Spleen (tissue), 7 donors: ENCODE results near the gene SDC1.

ENCODE experiments used
- POLR2A ChIP-seq, 3 donors: fragments of 450-650 bp; IDR thresholded peaks; one replicate each; pipeline ENCODE4 v1.5.1; 2017; ENCODE audit warnings: antibody characterized with exemption in 3 of 3, mild to moderate bottlenecking in 1 of 3
- POLR2AphosphoS5 ChIP-seq, 3 donors: sonication (generic); formaldehyde crosslinking; IDR thresholded peaks; one replicate each; pipeline ENCODE4 v1.5.1; 2017; ENCODE audit warnings: antibody characterized with exemption in 3 of 3
- TF ChIP-seq, protein P1 (sequence below), 11 experiments: fragments of 200-600 bp in 7 of 11; fragments of 450-650 bp in 4 of 11; sonication (generic) in 4 of 11; IDR thresholded peaks in 8 of 11; conservative IDR thresholded peaks in 3 of 11; 1 replicate in 7 of 11; 2 replicates in 4 of 11; pipeline versions ENCODE4 v1.4.0 to v1.8.0; 2016 to 2021; ENCODE audit warnings: antibody characterized with exemption in 11 of 11, inconsistent platforms in 4 of 11, mild to moderate bottlenecking in 1 of 11
- donor health status: DM: no; HTN: no; CAD: no; lungs with moderate emphysema.
- donor health status: DM: no; HTN: no; CAD: no.
- donor health status: DM: no; HTN: no; CAD: no.

DNA sequence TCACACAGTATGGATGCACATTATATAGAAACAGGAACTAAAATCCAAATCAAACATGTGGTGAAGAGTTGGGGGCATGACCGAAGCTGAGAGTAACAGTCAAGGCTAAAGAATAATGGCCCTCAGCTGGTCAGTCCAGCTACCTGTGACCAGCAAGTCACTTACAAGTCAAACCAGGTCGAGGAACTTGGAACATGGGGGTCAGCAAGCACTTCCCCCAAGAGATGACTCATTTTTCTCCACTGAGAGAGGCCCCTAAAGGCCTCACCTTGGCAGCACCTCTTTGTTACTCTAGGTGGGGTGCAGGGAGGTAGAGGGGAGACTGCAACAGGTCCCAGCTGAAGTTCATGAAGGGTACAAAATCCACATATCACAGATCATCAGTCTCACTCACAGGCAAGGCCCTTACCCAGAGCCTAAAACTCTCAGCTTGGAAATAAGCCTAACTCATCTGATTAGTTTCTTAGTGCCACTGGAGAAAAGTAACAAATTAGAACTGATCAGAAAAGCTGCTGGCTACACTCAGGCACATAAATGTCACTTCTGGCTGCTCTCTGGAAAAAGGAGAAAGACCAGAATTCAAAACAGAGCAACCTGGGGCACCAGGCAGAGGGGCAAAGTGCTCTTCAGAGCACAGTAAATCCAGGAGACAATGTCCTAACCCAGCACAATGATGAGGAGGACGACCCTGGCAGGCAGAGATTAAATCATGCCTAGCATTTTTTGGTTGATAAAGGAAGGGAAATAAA is 4.0 kb downstream of the SDC1 start:
- TF ChIP-seq, protein P1, sequence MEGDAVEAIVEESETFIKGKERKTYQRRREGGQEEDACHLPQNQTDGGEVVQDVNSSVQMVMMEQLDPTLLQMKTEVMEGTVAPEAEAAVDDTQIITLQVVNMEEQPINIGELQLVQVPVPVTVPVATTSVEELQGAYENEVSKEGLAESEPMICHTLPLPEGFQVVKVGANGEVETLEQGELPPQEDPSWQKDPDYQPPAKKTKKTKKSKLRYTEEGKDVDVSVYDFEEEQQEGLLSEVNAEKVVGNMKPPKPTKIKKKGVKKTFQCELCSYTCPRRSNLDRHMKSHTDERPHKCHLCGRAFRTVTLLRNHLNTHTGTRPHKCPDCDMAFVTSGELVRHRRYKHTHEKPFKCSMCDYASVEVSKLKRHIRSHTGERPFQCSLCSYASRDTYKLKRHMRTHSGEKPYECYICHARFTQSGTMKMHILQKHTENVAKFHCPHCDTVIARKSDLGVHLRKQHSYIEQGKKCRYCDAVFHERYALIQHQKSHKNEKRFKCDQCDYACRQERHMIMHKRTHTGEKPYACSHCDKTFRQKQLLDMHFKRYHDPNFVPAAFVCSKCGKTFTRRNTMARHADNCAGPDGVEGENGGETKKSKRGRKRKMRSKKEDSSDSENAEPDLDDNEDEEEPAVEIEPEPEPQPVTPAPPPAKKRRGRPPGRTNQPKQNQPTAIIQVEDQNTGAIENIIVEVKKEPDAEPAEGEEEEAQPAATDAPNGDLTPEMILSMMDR (IDR thresholded peaks at IDR 0.05 in 8 of 11, conservative IDR thresholded peaks at IDR 0.05 in 3 of 11): no peak
- TF ChIP-seq POLR2A (IDR thresholded peaks at IDR 0.05): no peak
- no peak for TF ChIP-seq POLR2AphosphoS5 (IDR thresholded peaks at IDR 0.05)
